Measurements from ENCODE around the gene KLRD1.

- TF ChIP-seq POLR2AphosphoS5 (IDR thresholded peaks at IDR 0.05) (no peak), CTCF (IDR thresholded peaks at IDR 0.05 in 8 of 11, conservative IDR thresholded peaks at IDR 0.05 in 3 of 11) (no peak)
These were observed 30.9 kb upstream of the KLRD1 start for GRCh38 chr12:10276774-10277173.
